SK-N-SH (cell line): Measurements from ENCODE around the gene DNAJC16.

ENCODE experiments used
- EZH2phosphoT487 ChIP-seq: fragments of 200-600 bp; sonication (generic); IDR thresholded peaks from 2 replicates; pipeline ENCODE4 v1.6.1; 2017; ENCODE audit warnings: low read depth, mixed run types, mild to moderate bottlenecking, antibody characterized with exemption, moderate library complexity, borderline replicate concordance
- TAF1 ChIP-seq: IDR thresholded peaks from 2 replicates; pipeline ENCODE4 v1.6.1; 2012; ENCODE audit warnings: low read depth, mild to moderate bottlenecking, low read length, moderate library complexity, borderline replicate concordance

DNA sequence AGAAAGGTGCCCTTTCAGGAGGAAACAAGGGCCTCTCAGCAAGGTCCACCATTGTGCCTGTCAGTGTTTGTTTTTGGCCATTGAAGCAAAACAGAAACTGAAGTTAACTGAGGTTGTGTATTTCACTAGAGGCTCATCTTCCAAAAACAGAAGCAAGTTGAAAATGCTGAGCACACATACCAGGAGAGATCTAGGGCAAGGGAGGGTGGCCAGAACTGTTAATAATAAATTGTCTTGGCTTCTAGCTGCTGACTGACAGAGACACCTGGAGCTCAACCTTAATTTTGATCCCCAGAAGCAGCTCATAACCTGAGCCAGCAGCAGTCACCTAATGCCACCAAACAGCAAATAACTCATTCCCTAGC lies 53.0 kb downstream of the DNAJC16 start:
- TF ChIP-seq TAF1 (no peak), EZH2phosphoT487 (no peak)
